Activated CD8-positive, alpha-beta memory T cell treated with anti-CD3 and anti-CD28 coated beads for 1 hour (primary cell): Measurements from ENCODE around the gene COX19.

Experiments used
- DNase-seq, 2 donors: peaks; one replicate each; pipeline ENCODE4 v3.0.0-alpha.2; 2020; ENCODE audit warnings: low read depth in 1 of 2; ENCODE audit errors: extremely low read depth in 1 of 2

COX19 gene, protein sequence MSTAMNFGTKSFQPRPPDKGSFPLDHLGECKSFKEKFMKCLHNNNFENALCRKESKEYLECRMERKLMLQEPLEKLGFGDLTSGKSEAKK

DNA sequence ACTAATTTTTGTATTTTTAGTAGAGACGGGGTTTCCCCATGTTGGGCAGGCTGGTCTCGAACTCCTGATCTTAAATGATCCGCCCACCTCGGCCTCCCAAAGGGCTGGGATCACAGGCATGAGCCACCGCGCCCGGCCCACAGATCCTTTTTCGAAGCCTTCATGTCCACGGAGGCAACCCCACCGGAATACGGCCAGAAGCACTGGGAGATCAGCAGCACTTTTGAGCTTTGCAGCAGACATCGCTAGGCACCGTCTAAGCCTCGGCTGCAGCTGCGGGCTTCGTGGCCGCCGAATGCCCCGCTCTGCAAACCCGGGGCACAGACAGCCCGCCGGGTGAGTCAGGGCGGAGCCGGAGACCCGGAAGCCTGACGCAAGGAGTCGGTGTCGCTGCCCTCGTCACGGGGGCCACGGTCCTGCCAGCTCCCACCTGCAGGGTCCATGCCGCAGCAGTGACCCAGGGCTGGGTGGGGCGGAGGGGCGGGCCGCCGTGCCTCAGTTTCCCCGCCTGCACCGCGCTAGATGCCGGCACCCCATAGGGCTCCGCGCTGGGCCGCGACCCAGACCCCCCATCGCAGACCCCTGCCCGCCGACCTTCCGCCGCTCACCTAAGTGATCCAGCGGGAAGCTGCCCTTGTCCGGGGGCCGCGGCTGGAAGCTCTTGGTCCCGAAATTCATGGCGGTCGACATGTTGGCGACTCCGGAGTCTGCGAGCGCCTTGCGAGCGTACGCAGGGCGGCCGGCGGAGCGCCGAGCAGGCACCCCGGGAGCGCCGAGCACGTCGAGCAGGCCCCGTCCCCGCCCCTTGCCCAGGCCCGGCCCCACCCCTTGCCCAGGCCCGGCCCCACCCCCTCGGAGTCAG is at the start of gene COX19:
Gene COX19 (minus strand): TSS at position 730 of the 862 bp plus-strand sequence. CDS start 40 bp downstream, at position 690.
- DNase-seq: peak; percentile 77 to 86

DNA sequence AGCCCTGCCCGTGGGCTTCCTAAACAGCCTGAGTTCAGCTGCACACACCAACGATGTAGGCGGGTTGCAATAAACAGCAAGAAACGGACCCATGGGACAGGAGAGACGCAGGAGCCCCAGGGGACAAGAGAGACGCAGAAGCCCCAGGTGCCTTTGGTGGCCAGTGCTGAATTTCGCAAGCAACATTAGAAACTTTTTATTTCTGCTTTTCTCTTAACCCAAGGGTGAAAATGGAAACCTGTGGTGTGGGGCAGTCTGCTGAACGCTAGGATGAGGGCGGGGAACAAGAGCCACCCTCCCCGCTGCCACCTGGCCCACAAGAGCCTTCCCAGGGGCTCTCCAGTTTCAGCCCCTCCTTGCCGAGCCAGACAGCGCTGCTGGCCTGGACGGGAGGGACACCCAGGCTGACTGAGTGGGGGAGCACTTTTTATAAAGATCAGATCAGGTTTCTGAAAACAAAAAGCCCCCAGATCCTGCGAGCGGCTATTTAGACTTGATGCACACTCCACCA is 49.0 kb upstream of the COX19 start:
- DNase-seq: no peak

GRCh38 chr7:1022801-1023465 is 47.6 kb upstream of the COX19 start:
- DNase-seq: no peak

GRCh38 chr7:1022356-1022755 is 47.0 kb upstream of the COX19 start:
- DNase-seq: no peak

DNA sequence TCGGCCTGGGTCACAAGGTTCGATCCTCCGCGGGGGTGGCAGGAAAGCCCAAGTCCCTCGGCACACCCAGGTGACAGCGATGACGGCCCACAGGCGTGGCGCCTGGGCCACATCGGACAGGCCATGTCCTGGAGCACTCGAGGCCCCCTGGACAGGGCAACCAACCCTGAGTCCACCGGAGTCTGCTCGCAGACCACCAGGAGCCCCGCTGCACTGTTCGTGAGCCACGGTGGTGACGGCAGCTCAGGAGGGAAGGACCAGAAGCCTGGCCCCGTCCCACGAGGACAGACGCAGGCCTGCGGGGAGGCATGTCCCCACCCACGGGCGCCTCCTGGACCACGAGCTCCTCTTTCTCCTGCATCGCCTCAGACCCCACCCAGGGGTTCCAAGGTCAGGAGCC is 46.6 kb upstream of the COX19 start:
- no peak for DNase-seq

GRCh38 chr7:1021366-1021765 is 46.0 kb upstream of the COX19 start:
- no peak for DNase-seq

- no peak for DNase-seq
These were observed 45.5 kb upstream of the COX19 start for GRCh38 chr7:1020849-1021251.

DNA sequence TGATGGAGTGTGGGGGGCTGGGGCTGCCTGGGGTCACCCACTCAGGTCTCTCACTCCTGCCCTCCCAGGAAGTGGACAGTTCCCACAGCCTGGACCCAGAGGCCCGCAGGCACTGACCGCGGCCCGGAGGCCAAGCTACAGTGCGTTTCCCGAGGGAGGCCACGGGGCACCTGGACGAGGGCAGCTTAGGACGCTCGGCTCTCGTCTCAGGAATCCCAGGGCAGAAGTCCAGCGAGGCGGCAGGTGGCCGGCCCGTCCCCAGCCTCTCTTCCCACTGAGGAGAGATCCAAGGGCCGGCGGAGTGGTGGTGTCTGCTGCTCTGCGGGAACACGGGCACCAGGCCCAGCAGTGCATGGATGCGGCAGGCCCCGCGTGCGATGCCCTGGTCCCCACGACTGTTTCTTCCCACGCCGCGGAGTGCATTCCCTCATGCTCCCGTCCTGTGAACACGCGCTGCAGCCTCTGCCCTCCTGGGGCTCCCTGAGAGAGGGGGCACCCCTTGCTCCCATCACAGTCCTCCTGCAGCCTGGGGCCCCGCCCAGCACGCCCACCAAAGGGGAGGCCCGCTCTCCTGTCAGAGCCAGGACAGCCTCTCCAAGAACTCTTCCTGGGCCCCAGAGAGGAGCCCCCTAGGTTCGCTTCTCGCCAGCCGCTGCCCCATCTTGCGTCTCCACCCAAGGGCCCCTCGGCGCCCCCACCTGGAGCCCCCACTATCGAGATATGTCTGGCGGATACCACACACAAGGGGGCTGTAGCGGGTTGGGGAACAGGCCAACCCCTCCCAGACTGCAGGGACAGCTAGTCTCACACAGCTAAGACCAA is 44.7 kb upstream of the COX19 start:
- no peak for DNase-seq

- DNase-seq: no peak
These were observed 44.0 kb upstream of the COX19 start for GRCh38 chr7:1019255-1019785.

DNA sequence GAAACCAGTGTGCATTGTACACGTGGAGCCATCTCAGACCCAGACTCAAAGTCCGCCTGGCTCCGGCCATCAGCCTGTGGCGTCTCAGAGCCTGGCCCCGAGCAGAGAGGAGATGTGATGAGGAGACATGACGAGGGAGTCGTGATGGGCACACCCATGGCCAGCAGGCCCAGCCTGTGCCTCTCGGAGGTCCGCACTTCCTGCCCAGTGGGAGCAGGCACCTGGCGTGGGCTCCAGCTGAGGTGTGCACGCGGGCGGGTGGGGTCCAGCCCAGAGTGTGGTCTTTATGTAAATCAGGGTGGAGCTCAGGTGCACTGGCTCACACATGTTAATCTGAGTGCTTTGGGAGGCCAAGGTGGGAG is 43.0 kb upstream of the COX19 start:
- no peak for DNase-seq

GRCh38 chr7:1017586-1018333 is 42.4 kb upstream of the COX19 start:
- DNase-seq: no peak

GRCh38 chr7:1016577-1017531 is 41.5 kb upstream of the COX19 start:
- DNase-seq: no peak

DNA sequence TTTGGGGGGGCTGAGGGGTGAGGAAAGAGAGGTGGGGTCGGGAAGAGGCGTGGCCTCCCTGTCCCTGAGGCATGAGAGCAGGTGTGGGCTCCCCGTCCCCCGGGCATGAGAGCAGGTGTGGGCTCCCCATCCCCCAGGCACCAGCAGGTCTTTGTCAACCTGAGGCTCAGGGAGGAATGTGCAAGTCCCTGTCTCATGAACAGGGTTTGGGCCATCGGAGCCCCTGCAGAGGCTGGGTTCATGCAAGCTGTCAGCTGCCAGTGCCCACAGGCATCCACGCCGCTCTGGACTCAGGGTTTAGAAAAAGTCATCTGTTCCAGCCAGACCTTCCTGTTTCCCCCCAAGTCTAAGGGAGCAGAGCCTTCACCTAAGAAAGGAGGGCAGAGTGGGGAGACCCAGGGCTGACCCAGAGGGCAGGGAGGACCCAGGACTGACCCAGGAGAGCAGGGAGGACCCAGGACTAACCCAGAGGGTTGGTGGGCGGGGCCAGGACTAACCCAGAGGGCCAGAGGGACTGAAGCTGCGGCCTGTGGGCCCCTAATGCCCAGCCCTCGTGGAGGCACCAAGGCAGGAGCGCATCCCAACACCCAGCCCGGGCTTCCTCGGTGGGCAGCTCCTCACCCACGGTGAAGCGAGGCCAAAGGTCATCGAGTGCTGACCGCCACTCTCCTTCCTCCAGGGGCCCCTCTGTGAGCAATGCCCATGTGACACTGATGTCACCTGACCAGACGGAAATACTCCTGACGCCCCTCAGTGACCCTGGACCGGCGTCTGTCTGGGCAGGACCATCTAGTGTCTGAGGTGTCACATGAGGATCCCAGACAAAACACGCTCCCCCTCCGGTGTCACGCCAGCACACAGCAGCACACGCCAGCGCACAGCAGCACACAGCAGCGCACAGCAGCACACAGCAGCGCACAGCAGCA is 40.1 kb upstream of the COX19 start:
- no peak for DNase-seq

- DNase-seq: no peak
These were observed 39.3 kb upstream of the COX19 start for GRCh38 chr7:1014681-1015080.

DNA sequence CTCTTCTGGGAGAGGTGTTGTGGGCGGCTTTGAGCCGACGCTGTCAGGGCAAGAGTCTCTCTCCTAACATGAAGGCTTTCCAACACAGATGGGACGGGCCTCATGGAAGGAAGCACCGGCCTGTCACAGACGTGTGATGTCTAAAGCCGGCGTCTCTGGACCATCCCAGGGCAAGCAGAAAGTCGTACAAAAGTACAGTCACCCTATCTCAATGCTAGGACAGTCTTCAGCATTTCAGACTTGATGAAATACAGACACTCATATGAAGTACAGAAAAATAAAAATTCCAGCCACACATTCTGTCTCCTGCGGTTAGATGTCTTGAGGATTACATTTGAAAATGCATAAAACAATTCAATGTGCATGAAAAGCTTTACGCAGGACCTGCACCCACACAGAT is 38.2 kb upstream of the COX19 start:
- DNase-seq: no peak

- DNase-seq: no peak
These were observed 37.4 kb upstream of the COX19 start for GRCh38 chr7:1012716-1013095.

- no peak for DNase-seq
These were observed 36.8 kb upstream of the COX19 start for GRCh38 chr7:1012004-1012715.
